Measurements from ENCODE around the gene KLHDC4.
"Not testable (repeated sequence)": the region's sequence is repeated elsewhere in the genome, so short reads cannot be mapped to it uniquely, and the experiment has no call there.

Gene KLHDC4

GRCh38 chr16:87784812-87785211 lies 19.0 kb upstream of the KLHDC4 start:
- Histone ChIP-seq H3K4me3 (ENCODE audit: low read depth in 1 of 2, low read length in 2 of 2) (no peak overlapping the region), H3K4me1 (ENCODE audit: control insufficient read depth in 1 of 2, insufficient read depth in 2 of 2, low read length in 2 of 2) (no peaks in the 10 kb centered on the region), H3K27me3 (ENCODE audit: low read depth, low read length) (no peaks in the 10 kb centered on the region), H3K27ac (ENCODE audit: low read length) (no peak overlapping the region), H3K36me3 (ENCODE audit: control insufficient read depth in 1 of 2, insufficient read depth in 2 of 2, low read length in 2 of 2) (no peaks in the 10 kb centered on the region), H3K9me3 (ENCODE audit: control insufficient read depth in 1 of 2, low read length in 2 of 2) (no peaks in the 10 kb centered on the region)

DNA sequence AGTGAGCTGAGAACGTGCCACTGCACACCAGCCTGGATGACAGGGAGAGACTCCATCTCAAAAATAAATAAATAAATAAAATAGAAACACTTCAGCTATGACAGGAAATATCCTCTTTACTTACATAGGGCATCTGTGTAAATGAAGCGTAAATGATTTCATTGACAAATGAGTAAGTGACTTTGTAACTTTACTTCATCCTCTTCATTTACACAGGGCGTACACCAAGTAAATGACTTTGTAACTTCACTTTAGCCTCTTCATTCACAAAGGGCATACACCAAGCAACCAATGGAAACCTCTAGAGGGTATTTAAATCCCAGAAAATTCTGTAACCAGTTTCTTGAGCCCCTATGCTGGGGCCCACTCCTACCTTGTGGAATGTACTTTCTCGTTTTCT lies 16.2 kb upstream of the KLHDC4 start:
- H3K27me3 ChIP-seq (ENCODE audit: low read depth, low read length) = no peaks in the 10 kb centered on the region

GRCh38 chr16:87780385-87780989 lies 14.7 kb upstream of the KLHDC4 start:
- Histone ChIP-seq H3K27me3 (ENCODE audit: low read depth, low read length) (no peaks in the 10 kb centered on the region), H3K4me1 (ENCODE audit: control insufficient read depth in 1 of 2, insufficient read depth in 2 of 2, low read length in 2 of 2) (peaks cover 3 to 9% of the 10 kb centered on the region in 2 donors), H3K27ac (ENCODE audit: low read length) (no peak overlapping the region), H3K36me3 (ENCODE audit: control insufficient read depth in 1 of 2, insufficient read depth in 2 of 2, low read length in 2 of 2) (no peaks in the 10 kb centered on the region), H3K4me3 (ENCODE audit: low read depth in 1 of 2, low read length in 2 of 2) (no peak overlapping the region), H3K9me3 (ENCODE audit: control insufficient read depth in 1 of 2, low read length in 2 of 2) (no peaks in the 10 kb centered on the region)

More for the DNA sequence above, 16.2 kb upstream of the KLHDC4 start:
- no peaks in the 10 kb centered on the region for H3K9me3 ChIP-seq (ENCODE audit: control insufficient read depth in 1 of 2, low read length in 2 of 2)
- H3K27ac ChIP-seq (ENCODE audit: low read length) = no peak overlapping the region
- H3K4me1 ChIP-seq (ENCODE audit: control insufficient read depth in 1 of 2, insufficient read depth in 2 of 2, low read length in 2 of 2) = peaks cover 3 to 9% of the 10 kb centered on the region in 2 donors
- no peak overlapping the region for H3K4me3 ChIP-seq (ENCODE audit: low read depth in 1 of 2, low read length in 2 of 2)
- no peaks in the 10 kb centered on the region for H3K36me3 ChIP-seq (ENCODE audit: control insufficient read depth in 1 of 2, insufficient read depth in 2 of 2, low read length in 2 of 2)

DNA sequence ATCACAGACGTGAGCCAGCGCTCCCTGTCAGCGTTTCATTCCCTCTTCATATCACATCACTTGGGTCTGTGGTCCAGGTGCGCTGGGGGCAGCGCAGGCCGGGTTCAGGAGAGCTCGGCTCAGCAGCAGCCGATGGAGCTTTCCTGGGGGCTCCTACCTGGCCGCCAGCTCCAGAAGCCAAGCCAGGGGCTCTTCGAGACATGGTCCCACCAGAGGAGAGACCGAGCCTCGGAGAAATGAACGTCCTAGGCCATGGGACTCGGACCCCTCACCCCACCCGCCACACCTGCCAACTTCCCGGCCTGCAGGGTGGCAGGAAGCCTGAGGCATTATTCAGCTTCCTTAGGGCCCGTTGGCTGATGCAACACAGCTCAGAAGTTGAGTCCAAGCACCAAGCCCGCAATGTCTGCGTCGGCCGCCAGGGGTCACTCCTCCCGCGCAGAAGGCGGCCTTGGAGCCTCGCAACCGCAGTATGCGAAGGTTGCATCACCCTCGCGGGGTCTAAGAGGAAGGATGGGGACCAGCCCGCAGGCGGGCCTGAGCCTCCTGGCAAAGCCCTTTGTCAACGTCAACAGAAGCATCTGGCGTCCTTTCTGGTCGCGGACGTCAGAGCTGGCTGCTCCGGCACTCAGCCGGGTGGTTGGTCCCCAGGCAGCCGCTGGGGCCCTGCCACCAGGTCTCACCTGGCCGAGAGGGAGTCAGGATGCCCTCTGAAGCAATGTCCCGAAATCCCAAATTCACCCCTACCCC lies 13.2 kb upstream of the KLHDC4 start:
- Histone ChIP-seq H3K27me3 (ENCODE audit: low read depth, low read length) (no peaks in the 10 kb centered on the region), H3K9me3 (ENCODE audit: control insufficient read depth in 1 of 2, low read length in 2 of 2) (no peaks in the 10 kb centered on the region), H3K4me3 (ENCODE audit: low read depth in 1 of 2, low read length in 2 of 2) (no peak overlapping the region), H3K27ac (ENCODE audit: low read length) (no peak overlapping the region), H3K36me3 (ENCODE audit: control insufficient read depth in 1 of 2, insufficient read depth in 2 of 2, low read length in 2 of 2) (no peaks in the 10 kb centered on the region), H3K4me1 (ENCODE audit: control insufficient read depth in 1 of 2, insufficient read depth in 2 of 2, low read length in 2 of 2) (peaks cover 3 to 9% of the 10 kb centered on the region in 2 donors)

DNA sequence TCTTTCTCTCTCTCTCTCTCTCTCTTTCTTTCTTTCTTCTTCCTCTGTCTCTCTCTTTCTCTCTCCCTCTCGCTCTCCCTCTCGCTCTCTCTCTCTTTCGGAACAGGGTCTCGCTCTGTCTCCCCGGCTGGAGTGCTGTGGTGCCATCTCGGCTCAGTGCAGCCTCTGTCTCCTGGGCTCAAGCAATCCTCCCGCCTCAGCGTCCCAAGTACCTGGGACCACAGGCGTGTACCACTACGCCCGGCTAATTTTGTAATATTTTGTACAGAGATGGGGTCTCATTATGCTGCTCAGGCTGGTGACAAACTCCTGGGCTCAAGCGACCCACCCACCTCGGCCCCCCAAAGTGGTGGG lies 12.7 kb upstream of the KLHDC4 start:
- Histone ChIP-seq H3K4me3 (ENCODE audit: low read depth in 1 of 2, low read length in 2 of 2) (no peak overlapping the region), H3K36me3 (ENCODE audit: control insufficient read depth in 1 of 2, insufficient read depth in 2 of 2, low read length in 2 of 2) (no peaks in the 10 kb centered on the region), H3K27me3 (ENCODE audit: low read depth, low read length) (no peaks in the 10 kb centered on the region), H3K27ac (ENCODE audit: low read length) (no peak overlapping the region), H3K4me1 (ENCODE audit: control insufficient read depth in 1 of 2, insufficient read depth in 2 of 2, low read length in 2 of 2) (peaks cover 3 to 9% of the 10 kb centered on the region in 2 donors), H3K9me3 (ENCODE audit: control insufficient read depth in 1 of 2, low read length in 2 of 2) (no peaks in the 10 kb centered on the region)

- H3K27ac ChIP-seq (ENCODE audit: low read length); H3K9me3 ChIP-seq (ENCODE audit: control insufficient read depth in 1 of 2, low read length in 2 of 2); H3K36me3 ChIP-seq (ENCODE audit: control insufficient read depth in 1 of 2, insufficient read depth in 2 of 2, low read length in 2 of 2); H3K4me3 ChIP-seq (ENCODE audit: low read depth in 1 of 2, low read length in 2 of 2); H3K27me3 ChIP-seq (ENCODE audit: low read depth, low read length): not testable (repeated sequence)
- peaks cover under 1 to 12% of the 10 kb centered on the region in 2 donors for H3K4me1 ChIP-seq (ENCODE audit: control insufficient read depth in 1 of 2, insufficient read depth in 2 of 2, low read length in 2 of 2)
Measured at GRCh38 chr16:87773836-87774235, 8.1 kb upstream of the KLHDC4 start.

- not testable (repeated sequence) for H3K9me3 ChIP-seq (ENCODE audit: control insufficient read depth in 1 of 2, low read length in 2 of 2); H3K27me3 ChIP-seq (ENCODE audit: low read depth, low read length); H3K27ac ChIP-seq (ENCODE audit: low read length); H3K4me3 ChIP-seq (ENCODE audit: low read depth in 1 of 2, low read length in 2 of 2)
- H3K36me3 ChIP-seq (ENCODE audit: control insufficient read depth in 1 of 2, insufficient read depth in 2 of 2, low read length in 2 of 2) = peaks cover 8 to 16% of the 10 kb centered on the region in 2 donors
- H3K4me1 ChIP-seq (ENCODE audit: control insufficient read depth in 1 of 2, insufficient read depth in 2 of 2, low read length in 2 of 2) = peaks cover 5 to 19% of the 10 kb centered on the region in 2 donors
Measured at GRCh38 chr16:87767456-87767855, 1.7 kb upstream of the KLHDC4 start.

- Histone ChIP-seq H3K4me1 (ENCODE audit: control insufficient read depth in 1 of 2, insufficient read depth in 2 of 2, low read length in 2 of 2) (peaks cover 5 to 19% of the 10 kb centered on the region in 2 donors), H3K27ac (ENCODE audit: low read length) (no peak overlapping the region), H3K9me3 (ENCODE audit: control insufficient read depth in 1 of 2, low read length in 2 of 2) (no peaks in the 10 kb centered on the region), H3K36me3 (ENCODE audit: control insufficient read depth in 1 of 2, insufficient read depth in 2 of 2, low read length in 2 of 2) (peaks cover 8 to 24% of the 10 kb centered on the region in 2 donors), H3K4me3 (ENCODE audit: low read depth in 1 of 2, low read length in 2 of 2) (peak overlapping the region; percentile 82 to 100), H3K27me3 (ENCODE audit: low read depth, low read length) (no peaks in the 10 kb centered on the region)
Measured at GRCh38 chr16:87766485-87766797, 655 bp upstream of the KLHDC4 start.

GRCh38 chr16:87765473-87765775 lies 362 bp downstream of the KLHDC4 start:
- no peaks in the 10 kb centered on the region for H3K27me3 ChIP-seq (ENCODE audit: low read depth, low read length)
- H3K9me3 ChIP-seq (ENCODE audit: control insufficient read depth in 1 of 2, low read length in 2 of 2) = no peaks in the 10 kb centered on the region
- H3K4me3 ChIP-seq (ENCODE audit: low read depth in 1 of 2, low read length in 2 of 2) = peak overlapping the region; percentile 82 to 100
- H3K4me1 ChIP-seq (ENCODE audit: control insufficient read depth in 1 of 2, insufficient read depth in 2 of 2, low read length in 2 of 2) = peaks cover 5 to 19% of the 10 kb centered on the region in 2 donors
- peak overlapping the region; percentile 16 for H3K27ac ChIP-seq (ENCODE audit: low read length)
- peaks cover 8 to 29% of the 10 kb centered on the region in 2 donors for H3K36me3 ChIP-seq (ENCODE audit: control insufficient read depth in 1 of 2, insufficient read depth in 2 of 2, low read length in 2 of 2)

DNA sequence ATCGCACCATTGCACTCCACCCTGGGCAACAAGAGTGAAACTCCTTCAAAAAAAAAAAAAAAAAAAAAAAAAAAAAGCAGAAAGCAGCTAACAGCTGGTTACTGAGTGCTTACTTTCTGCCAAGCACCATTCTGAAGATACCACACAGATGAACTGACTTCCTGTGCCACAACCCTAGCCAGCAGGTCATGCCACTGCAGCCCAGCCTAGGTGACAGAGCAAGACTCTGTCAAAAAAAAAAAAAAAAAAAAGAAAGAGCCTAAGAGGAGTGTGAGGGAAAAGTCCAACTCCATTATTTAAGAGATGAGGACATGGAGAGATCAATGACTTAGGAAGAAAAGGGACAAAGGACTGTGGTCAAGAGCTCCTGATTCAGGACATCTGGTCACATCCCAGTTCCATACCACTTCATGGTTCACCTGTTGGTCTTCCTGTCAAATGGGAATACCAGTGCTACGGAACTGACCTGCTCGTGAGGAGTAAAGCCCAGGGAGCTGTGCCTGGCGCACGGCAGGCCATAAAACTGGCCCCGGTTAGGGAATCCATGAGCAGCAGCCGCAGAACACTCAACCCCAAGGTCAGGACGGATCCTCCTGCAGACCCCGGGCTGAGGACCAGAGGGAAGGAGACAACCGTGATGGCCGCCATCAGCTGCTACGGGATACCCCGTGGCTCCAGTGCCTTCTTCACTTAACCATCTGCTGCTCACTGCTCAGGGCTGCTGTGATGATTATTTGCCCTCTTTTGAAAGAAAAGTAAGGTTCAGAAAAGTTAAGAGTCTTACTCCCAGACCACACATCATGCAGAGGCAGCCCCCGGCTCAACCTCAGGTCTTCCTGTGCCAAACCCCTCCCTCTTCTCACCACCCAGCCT lies 950 bp downstream of the KLHDC4 start:
- Histone ChIP-seq H3K4me3 (ENCODE audit: low read depth in 1 of 2, low read length in 2 of 2) (peak overlapping the region; percentile 82 to 100), H3K27me3 (ENCODE audit: low read depth, low read length) (no peaks in the 10 kb centered on the region), H3K4me1 (ENCODE audit: control insufficient read depth in 1 of 2, insufficient read depth in 2 of 2, low read length in 2 of 2) (peaks cover 5 to 19% of the 10 kb centered on the region in 2 donors), H3K9me3 (ENCODE audit: control insufficient read depth in 1 of 2, low read length in 2 of 2) (no peaks in the 10 kb centered on the region), H3K27ac (ENCODE audit: low read length) (peak overlapping the region; percentile 16), H3K36me3 (ENCODE audit: control insufficient read depth in 1 of 2, insufficient read depth in 2 of 2, low read length in 2 of 2) (peaks cover 8 to 31% of the 10 kb centered on the region in 2 donors)

- H3K4me1 ChIP-seq (ENCODE audit: control insufficient read depth in 1 of 2, insufficient read depth in 2 of 2, low read length in 2 of 2) = peaks cover 5 to 16% of the 10 kb centered on the region in 2 donors
- H3K9me3 ChIP-seq (ENCODE audit: control insufficient read depth in 1 of 2, low read length in 2 of 2) = no peaks in the 10 kb centered on the region
- H3K27ac ChIP-seq (ENCODE audit: low read length) = no peak overlapping the region
- H3K27me3 ChIP-seq (ENCODE audit: low read depth, low read length) = no peaks in the 10 kb centered on the region
- H3K4me3 ChIP-seq (ENCODE audit: low read depth in 1 of 2, low read length in 2 of 2) = no peak overlapping the region
- peaks cover 14 to 44% of the 10 kb centered on the region in 2 donors for H3K36me3 ChIP-seq (ENCODE audit: control insufficient read depth in 1 of 2, insufficient read depth in 2 of 2, low read length in 2 of 2)
Measured at GRCh38 chr16:87762620-87763019, 3.2 kb downstream of the KLHDC4 start.
